HEK293T (cell line): ENCODE measurements around the gene ZNF385B.

Source experiments
- CTCF ChIA-PET: fragments of 350-600 bp; formaldehyde crosslinking; extraction: SDS; loops from one replicate; lab custom pipeline; 2021; ENCODE audit warnings: antibody characterized with exemption, inconsistent platforms; lab: Yijun Ruan, JAX
- POLR2A ChIA-PET: fragments of 350-600 bp; formaldehyde crosslinking; extraction: SDS; loops from one replicate; lab custom pipeline; 2020; ENCODE audit warnings: antibody characterized with exemption, inconsistent platforms; lab: Yijun Ruan, JAX
- DNase-seq: peaks from one replicate; pipeline ENCODE4 v3.0.0; 2012; ENCODE audit warnings: mixed read lengths; ENCODE audit errors: extremely low spot score
- ARNT ChIP-seq: fragments of 450-650 bp; IDR thresholded peaks from 2 replicates; pipeline ENCODE4 v1.6.1; 2017; ENCODE audit warnings: mild to moderate bottlenecking
- BHLHE40 ChIP-seq: fragments of 450-650 bp; IDR thresholded peaks from 2 replicates; pipeline ENCODE4 v1.6.1; 2016; ENCODE audit warnings: mild to moderate bottlenecking, moderate library complexity, borderline replicate concordance
- CTBP1 ChIP-seq: fragments of 450-650 bp; IDR thresholded peaks from 2 replicates; pipeline ENCODE4 v1.6.1; 2016; ENCODE audit warnings: borderline replicate concordance
- ELF4 ChIP-seq: fragments of 450-650 bp; IDR thresholded peaks from 2 replicates; pipeline ENCODE4 v1.6.1; 2017; ENCODE audit warnings: antibody characterized with exemption
- FOXA1 ChIP-seq: fragments of 450-650 bp; IDR thresholded peaks from 2 replicates; pipeline ENCODE4 v1.6.1; 2016; ENCODE audit warnings: mild to moderate bottlenecking
- FOXK2 ChIP-seq: fragments of 450-650 bp; IDR thresholded peaks from 2 replicates; pipeline ENCODE4 v1.6.1; 2016; ENCODE audit warnings: mild to moderate bottlenecking
- FOXM1 ChIP-seq: fragments of 450-650 bp; IDR thresholded peaks from 2 replicates; pipeline ENCODE4 v1.6.1; 2017; ENCODE audit warnings: mild to moderate bottlenecking, borderline replicate concordance
- HDGF ChIP-seq: fragments of 450-650 bp; IDR thresholded peaks from 2 replicates; pipeline ENCODE4 v1.6.1; 2017; ENCODE audit warnings: antibody characterized with exemption, borderline replicate concordance
- L3MBTL2 ChIP-seq: fragments of 450-650 bp; conservative IDR thresholded peaks from 2 replicates; pipeline ENCODE4 v1.6.1; 2016; ENCODE audit warnings: mild to moderate bottlenecking
- LEF1 ChIP-seq: fragments of 450-650 bp; IDR thresholded peaks from 2 replicates; pipeline ENCODE4 v1.6.1; 2017; ENCODE audit warnings: mild to moderate bottlenecking, borderline replicate concordance
- NFRKB ChIP-seq: fragments of 450-650 bp; IDR thresholded peaks from 2 replicates; pipeline ENCODE4 v1.6.1; 2016; ENCODE audit warnings: mild to moderate bottlenecking, moderate library complexity
- SP1 ChIP-seq: fragments of 450-650 bp; IDR thresholded peaks from 2 replicates; pipeline ENCODE4 v1.6.1; 2017
- SUZ12 ChIP-seq: fragments of 450-650 bp; IDR thresholded peaks from 2 replicates; pipeline ENCODE4 v1.6.1; 2016; ENCODE audit warnings: mild to moderate bottlenecking
- TARDBP ChIP-seq: fragments of 450-650 bp; IDR thresholded peaks from 2 replicates; pipeline ENCODE4 v1.6.1; 2016
- ZNF384 ChIP-seq: fragments of 450-650 bp; IDR thresholded peaks from 2 replicates; pipeline ENCODE4 v1.6.1; 2016
- TF ChIP-seq, protein P1 (sequence below): fragments of 450-650 bp; IDR thresholded peaks from 2 replicates; pipeline ENCODE4 v1.6.1; 2016

Gene ZNF385B

DNA sequence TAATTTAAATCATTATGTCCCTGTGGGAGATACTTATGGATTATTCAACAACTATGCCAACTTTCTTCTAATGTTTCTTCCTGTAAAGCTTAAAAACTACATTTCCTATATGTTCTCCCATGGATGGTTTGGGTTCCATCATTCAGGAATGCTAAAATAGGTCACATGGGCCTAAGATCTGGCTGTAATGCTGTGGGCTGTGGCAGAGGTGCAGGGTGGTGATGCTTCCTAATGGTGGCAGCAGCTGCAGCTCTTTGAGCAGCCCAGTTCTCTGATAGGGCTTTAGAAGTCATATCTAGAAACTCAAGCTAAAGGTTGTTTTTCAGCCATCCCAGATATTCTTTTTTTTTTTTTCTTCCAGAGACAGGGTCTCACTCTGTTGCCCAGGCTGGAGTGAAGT, 266.1 kb downstream of the ZNF385B start:
- ChIA-PET CTCF (interaction anchor here (0.6 kb wide), 1 partner anchor 155 kb away, joined by 5 read pairs; no protein-coding TSS in a partner anchor), POLR2A (no interaction called here)
- TF ChIP-seq FOXA1: no peak
- no peak for TF ChIP-seq LEF1
- TF ChIP-seq ELF4: no peak
- TF ChIP-seq, protein P1, sequence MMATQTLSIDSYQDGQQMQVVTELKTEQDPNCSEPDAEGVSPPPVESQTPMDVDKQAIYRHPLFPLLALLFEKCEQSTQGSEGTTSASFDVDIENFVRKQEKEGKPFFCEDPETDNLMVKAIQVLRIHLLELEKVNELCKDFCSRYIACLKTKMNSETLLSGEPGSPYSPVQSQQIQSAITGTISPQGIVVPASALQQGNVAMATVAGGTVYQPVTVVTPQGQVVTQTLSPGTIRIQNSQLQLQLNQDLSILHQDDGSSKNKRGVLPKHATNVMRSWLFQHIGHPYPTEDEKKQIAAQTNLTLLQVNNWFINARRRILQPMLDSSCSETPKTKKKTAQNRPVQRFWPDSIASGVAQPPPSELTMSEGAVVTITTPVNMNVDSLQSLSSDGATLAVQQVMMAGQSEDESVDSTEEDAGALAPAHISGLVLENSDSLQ: no peak
- no peak for TF ChIP-seq CTBP1
- TF ChIP-seq FOXM1: no peak
- no peak for TF ChIP-seq ZNF384
- TF ChIP-seq NFRKB: no peak
- DNase-seq: peak; percentile 21

DNA sequence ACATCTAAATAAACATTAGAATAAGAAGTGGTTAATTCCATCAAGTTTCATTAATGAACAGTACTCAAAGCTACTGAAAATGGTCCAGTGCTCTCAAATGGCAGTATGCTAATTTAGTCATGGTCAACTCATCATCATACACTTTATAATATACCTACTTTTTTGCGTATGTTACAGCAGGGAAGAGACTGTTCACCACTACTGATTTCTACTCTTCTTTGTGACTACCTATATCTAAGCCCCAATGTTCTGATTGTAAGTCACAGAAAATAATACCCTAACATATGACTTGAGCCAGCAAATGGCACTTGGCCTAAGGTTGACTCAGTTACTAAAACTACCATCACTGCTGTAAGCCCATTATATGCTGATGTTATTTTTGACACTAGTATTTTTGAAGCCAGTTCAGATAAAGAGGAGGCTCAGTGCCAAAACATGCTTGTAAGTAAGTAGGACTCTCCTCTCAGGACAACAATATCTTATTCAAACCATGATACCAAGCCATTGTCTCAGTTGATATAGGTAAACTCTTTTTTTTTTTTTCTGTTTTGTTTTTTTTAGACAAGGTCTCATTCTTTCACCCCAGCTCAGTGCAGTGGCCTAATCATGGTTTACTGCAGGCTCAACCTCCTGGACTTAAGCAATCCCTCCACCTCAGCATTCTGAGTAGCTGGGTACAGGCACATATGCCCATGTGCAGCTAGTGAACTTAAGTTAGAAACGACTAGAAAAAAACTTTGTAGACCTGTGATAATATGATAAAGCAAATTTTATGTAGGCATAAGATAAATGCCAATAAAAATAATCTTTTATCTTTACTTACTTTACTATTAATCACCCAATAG, 266.9 kb downstream of the ZNF385B start:
- TF ChIP-seq L3MBTL2 (no peak), FOXK2 (no peak), SUZ12 (no peak), FOXA1 (no peak), LEF1 (no peak), ELF4 (no peak), ZNF384 (no peak), NFRKB (no peak), HDGF (no peak), CTBP1 (no peak), SP1 (no peak), TARDBP (no peak), FOXM1 (no peak), BHLHE40 (no peak)
- TF ChIP-seq, protein P1: no peak
- DNase-seq: no peak
- ChIA-PET CTCF (interaction anchor here (0.6 to 0.7 kb wide), 2 partner anchors 154 to 193 kb away, joined by 5 read pairs; no protein-coding TSS in a partner anchor), POLR2A (no interaction called here)

DNA sequence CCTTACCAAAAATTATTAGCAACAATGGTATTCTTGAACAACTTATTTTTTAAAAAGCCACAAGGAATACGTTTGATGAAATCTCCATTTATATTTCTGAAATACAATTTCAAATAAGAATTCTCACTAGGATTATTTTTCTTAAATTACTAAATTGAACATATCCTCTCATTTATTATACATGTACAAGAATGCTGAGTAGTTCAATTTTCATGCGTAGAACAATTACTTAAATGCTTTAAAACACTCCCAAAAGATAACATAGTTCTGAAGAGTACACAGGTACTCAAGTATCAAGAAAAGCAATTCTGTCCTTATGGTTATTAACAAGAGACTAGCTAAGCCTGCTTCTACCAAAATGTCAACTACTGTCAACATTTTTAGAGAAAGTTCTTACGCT, 268.1 kb downstream of the ZNF385B start:
- POLR2A ChIA-PET: no interaction called here
- TF ChIP-seq HDGF: no peak
- no peak for TF ChIP-seq FOXK2
- TF ChIP-seq FOXM1: no peak
- no peak for TF ChIP-seq TARDBP
- no peak for TF ChIP-seq SUZ12
- no peak for TF ChIP-seq NFRKB
- CTCF ChIA-PET: no interaction called here
- no peak for DNase-seq

GRCh38 chr2:179592167-179592936, 269.1 kb downstream of the ZNF385B start:
- no peak for DNase-seq
- no peak for TF ChIP-seq SP1
- TF ChIP-seq FOXA1: no peak
- TF ChIP-seq FOXK2: no peak
- no peak for TF ChIP-seq HDGF
- TF ChIP-seq CTBP1: no peak
- no peak for TF ChIP-seq SUZ12
- TF ChIP-seq NFRKB: no peak
- TF ChIP-seq, protein P1: no peak
- TF ChIP-seq TARDBP: no peak
- no peak for TF ChIP-seq L3MBTL2
- TF ChIP-seq ELF4: no peak
- no peak for TF ChIP-seq BHLHE40
- TF ChIP-seq ARNT: no peak
- no peak for TF ChIP-seq ZNF384
- TF ChIP-seq FOXM1: no peak
- TF ChIP-seq LEF1: no peak
- ChIA-PET CTCF (no interaction called here), POLR2A (no interaction called here)

DNA sequence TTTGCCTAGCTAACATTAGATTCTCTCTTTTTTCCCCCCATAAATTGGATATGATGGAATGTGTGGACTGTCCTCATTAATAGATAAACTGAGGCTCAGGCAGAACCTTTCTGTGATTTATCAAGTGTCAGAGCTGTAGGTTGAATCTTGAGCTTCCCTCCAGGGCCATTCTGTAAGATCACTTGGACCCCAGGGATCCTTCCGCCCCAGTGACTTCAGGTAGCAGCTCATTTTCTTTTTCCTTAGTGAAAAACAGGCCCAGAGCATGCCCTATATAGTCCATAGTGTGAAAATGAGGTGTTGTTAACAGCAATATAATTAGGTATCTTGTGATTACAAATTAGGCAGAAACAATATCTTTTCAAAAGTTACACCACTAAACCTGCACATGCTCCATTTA, 269.7 kb downstream of the ZNF385B start:
- CTCF ChIA-PET: no interaction called here
- POLR2A ChIA-PET: no interaction called here
- TF ChIP-seq FOXM1 (no peak), ELF4 (no peak), SUZ12 (no peak), TARDBP (no peak), SP1 (no peak), ARNT (no peak), CTBP1 (no peak), FOXA1 (no peak), L3MBTL2 (no peak), NFRKB (no peak), BHLHE40 (no peak), LEF1 (no peak), HDGF (no peak), ZNF384 (no peak), FOXK2 (no peak)
- TF ChIP-seq, protein P1: no peak
- DNase-seq: no peak
